ENCODE data around the gene CPED1.
"Not testable (repeated sequence)": the region's sequence is repeated elsewhere in the genome, so short reads cannot be mapped to it uniquely, and the experiment has no call there.

Gene CPED1

DNA sequence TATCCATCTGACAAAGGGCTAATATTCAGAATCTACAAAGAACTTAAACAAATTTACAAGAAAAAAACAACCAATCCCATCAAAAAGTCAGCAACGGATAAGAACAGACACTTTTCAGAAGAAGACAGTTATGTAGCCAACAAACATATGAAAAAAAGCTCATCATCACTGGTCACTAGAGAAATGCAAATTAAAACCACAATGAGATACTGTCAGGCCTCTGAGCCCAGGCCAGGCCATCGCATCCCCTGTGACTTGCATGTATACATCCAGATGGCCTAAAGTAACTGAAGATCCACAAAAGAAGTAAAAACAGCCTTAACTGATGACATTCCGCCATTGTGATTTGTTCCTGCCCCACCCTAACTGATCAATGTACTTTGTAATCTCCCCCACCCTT is 326.7 kb downstream of the CPED1 start:
- not testable (repeated sequence) for DNase-seq (ENCODE audit: low read depth in 2 of 2)

DNA sequence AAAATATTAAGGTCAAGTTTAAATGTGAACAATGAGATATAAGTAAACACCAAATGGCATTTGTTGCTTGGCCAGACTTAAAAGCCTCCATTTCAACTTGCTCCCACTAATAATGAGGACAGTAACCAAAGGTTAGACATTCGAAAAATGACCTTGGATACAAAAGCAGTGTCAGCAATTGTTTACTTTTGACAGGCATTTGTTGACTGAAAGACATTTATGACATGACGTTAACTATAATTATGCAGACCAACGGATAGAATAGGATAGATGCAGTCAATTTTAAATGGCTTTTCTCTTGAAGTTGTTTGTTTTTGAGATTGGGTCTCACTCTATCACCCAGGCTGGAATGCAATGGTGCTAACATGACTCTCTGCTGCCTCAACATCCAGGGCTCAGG is 333.9 kb downstream of the CPED1 start:
- no peak for DNase-seq (ENCODE audit: low read depth in 2 of 2)

DNA sequence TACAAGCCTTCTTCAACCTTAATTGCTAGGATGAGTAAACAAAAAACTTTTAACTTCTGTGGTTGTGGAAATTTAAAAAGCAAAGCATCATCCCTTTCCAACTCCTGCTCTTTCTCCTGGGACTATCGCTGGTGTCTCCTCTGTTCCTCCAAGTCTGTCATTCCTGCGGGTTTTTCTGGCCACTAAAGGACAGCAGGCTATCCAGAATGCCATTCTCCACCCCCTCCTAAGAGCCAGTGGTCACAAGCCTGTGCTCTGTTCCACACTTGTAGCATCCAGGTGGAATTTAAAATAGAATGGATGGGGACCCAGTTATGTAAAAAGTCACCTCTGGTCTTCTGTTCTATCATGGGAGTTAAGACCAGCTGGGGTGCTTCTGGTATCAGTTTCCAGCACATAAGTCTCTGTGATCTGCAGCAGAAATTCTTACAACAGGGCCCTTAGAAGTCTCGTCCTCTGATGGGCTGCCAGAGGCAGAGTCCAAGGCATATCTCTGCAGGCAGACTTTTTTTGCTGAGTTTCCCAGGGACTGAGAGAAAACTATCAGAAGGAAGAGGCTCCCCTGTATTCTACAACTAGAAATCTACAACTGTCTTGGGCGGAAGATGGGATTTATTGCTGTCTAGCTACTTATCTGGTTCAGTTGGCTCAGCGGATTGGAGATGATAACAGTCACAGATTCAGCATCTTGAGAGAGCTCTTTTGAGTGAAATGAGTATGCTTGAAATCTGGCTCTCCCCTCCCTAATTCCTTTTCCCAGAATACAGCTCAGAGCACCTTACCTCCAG is 335.2 kb downstream of the CPED1 start:
- no peak for DNase-seq (ENCODE audit: low read depth in 2 of 2)

DNA sequence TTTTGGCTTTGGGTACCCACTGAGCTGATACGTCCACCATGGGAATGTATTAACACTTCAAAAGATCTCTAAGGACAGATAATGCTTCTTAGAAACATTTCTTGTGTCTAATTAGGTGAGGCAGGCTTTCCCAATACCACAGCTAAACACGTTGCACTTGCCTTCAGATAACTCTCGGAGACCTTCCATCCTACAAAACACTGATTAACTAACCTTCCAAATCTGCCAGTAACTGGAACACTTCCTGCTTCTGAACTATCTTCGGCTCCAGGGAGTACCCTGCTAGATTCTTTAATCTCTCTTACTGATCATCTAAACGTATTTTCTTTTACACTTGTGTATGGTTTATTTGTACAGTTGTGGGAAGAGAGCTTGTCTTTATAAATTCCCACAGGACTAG is 339.2 kb downstream of the CPED1 start:
- no peak for DNase-seq (ENCODE audit: low read depth in 2 of 2)

DNA sequence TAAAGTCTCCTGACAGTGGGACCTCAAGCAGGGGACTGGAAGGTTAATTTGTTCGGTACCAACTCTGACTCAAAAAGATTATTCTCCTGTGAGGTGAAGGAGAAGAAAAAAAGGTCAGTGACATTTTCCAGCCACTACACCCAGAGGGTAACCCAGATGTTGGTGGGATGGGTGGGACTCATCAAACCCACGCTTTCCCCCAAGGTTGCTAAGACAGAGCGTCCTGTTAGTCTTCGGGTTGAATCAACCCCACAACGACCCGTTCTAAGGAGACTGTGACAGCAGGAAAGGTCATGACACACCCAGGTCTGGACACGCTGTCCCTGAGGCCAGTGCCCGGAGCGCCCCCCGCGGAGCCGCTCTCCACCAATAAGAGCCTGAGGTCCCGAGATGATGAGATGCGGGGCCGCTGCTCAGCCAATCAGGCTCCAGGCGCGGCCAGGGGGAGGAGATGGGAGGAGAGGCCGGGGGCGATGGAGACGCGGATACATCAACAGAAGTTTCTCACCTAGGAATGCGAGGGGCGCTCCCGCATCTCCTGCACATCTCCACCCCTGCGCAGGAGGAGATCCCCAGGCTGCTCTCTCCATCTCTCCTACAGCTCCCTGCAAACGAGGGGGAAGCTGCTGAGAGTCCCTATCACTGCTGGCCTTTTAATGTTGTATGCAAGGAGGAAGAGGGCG is 340.1 kb downstream of the CPED1 start, which contains the start of gene WNT16:
WNT16 (plus strand) TSS at position 493 of the 683 bp plus-strand sequence. CDS start 293 bp downstream, outside the sequence.
- DNase-seq (ENCODE audit: low read depth in 2 of 2), result no peak

DNA sequence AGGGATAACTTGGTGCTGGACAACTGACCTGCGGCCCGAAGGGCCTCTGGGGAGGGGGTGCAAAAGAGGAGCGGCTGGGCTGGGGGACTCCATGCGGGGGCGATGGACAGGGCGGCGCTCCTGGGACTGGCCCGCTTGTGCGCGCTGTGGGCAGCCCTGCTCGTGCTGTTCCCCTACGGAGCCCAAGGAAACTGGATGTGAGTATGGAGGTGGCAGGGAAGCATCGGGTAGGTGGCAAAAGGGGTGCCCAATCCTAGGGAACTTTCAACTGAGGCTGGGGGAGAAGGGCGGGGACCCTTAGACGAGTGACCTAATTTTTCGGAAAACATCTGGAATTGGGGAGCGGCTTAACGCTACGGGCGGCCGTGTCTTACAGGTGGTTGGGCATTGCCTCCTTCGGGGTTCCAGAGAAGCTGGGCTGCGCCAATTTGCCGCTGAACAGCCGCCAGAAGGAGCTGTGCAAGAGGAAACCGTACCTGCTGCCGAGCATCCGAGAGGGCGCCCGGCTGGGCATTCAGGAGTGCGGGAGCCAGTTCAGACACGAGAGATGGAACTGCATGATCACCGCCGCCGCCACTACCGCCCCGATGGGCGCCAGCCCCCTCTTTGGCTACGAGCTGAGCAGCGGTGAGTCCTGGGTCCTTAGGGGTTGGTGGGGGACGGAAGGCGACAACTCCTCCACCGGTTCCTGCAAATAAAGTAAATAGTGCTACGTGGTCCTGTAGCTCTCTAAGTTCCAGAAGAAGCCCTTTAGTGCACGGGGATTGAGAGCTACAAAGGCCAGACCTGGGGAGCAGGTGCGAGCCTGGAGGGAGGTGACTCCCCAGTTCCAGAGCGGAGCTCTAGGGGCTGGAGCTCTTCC is 340.9 kb downstream of the CPED1 start:
- no peak for DNase-seq (ENCODE audit: low read depth in 2 of 2)

DNA sequence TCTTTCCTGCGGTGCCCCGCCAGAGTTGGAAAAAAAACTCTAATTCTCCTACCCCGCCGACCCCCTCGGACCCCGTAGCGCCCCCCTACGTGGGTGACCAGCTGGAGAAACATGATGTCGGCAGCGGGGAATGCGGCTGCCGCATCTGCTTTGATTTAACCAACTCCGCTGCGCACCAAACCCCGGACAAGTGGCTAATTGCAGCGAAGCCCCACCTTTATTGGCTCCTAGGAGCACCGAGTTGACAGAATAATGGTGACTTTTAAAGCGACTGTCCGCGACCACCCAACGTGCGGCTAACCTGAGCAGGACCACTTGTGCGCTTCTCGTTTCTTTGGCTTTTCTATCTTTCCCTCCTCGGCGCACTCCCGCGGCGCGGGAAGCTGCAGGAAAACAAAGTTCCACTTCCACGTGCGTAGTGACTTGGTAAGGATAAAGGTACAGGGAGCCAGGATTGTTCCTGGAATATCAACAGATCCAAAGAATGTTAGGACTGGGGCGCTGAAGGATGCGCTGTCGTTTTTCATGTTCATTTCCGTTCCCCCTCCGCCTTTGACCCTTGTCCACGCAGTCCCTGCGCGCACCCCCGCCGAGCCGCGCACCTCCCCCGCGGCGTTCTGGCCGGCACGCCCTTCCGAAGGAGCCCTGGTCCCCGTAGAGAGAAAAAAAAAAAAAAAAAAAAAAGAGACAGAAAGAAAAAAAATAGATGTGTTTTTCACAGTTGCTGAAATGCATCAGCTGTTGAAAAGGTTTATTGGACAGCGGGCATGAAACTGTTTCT is 341.7 kb downstream of the CPED1 start:
- DNase-seq (ENCODE audit: low read depth in 2 of 2), result no peak

DNA sequence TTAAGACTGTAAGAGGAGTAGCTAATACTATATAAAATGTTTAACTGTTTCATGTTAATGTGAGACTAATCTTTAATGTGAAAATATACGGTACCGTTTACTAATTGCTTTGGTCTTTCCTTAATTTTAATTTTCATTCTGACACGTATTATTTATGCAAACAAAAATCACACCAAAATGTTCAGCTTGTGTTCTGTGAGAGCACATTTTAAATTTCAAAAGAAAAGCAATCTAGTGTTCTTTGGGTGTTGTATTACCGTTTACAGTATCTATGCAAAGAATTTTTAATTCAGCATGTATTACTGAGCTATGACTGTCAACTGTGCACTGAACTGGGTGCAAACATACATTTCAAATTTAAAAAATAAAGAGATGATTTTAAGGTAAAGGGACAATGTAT is 342.5 kb downstream of the CPED1 start:
- no peak for DNase-seq (ENCODE audit: low read depth in 2 of 2)

DNA sequence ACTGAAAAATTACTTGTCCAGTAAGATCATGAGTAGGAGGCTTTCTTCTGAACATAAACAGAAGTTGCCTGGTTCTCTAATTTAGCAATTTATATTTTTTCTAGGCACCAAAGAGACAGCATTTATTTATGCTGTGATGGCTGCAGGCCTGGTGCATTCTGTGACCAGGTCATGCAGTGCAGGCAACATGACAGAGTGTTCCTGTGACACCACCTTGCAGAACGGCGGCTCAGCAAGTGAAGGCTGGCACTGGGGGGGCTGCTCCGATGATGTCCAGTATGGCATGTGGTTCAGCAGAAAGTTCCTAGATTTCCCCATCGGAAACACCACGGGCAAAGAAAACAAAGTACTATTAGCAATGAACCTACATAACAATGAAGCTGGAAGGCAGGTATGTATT is 343.1 kb downstream of the CPED1 start:
- no peak for DNase-seq (ENCODE audit: low read depth in 2 of 2)

DNA sequence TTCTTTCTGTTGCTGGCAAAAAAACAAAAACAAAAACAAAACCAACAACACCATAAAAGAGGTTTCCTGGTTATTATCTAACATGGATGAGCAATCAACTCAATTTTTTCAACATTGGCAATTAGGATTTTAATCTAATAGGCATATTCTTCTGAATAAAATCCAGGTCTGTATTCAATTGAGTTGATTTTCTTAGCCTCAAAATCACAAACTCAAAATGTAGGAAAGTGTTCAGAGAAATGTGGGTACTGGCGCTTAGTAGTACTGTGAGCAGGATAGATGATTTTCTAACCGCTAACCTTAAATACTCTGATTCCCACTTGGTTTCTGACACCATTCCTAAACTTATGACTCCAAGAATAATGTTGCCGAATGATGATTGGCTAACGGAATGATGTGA is 345.9 kb downstream of the CPED1 start:
- no peak for DNase-seq (ENCODE audit: low read depth in 2 of 2)

DNA sequence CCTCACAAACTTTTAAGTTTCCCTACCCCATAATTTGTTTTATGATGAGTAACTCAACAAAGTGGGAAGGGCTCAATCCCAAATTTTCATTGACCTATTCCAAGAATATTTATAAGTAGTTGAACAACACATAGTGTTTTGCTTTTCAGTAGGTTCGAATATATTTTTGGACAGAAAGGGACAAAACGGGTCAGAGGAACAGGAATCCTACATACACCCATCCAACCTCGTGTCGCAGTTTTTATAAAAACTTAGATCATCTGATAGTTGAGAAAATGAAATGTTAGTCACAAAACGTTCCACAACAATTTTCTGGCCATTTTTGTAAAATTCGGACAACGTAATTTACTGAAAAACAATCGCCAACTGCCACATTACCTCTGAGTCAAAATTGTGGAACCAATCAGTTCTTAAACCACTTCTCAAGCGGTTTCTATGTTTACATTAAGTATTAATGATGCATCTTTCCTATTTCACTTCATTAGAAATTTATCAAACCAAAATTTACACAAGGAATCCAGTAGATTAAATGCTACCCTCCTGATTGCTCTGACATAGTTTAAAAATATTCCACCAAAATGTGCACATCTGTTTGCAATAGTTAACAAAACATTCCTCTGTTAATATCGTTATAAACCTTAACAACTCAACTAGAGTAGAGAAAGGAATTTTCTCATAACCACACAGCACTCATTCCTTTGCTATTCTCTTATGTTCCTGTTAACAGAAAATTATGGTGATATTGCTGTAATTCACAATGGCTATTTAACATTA is 346.6 kb downstream of the CPED1 start:
- no peak for DNase-seq (ENCODE audit: low read depth in 2 of 2)

DNA sequence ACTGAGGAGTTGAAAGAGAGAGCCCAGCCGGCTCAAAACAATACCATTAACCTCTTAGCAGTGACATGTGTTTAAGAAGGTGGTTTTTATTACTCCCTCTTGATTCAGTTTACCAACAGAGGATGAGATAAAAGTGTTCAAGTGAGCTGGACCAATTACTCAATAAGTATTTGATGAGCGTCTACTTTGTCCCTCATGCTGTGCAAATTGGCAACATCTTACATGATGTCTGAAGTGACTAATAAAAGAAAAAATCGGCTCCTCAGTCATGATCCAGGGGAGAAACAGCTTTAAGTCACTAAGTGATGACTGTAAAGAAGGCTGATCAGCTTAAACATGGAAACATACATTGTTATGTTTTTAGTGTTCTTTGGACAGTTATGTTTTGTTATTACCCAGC is 348.1 kb downstream of the CPED1 start:
- DNase-seq (ENCODE audit: low read depth in 2 of 2), result no peak

DNA sequence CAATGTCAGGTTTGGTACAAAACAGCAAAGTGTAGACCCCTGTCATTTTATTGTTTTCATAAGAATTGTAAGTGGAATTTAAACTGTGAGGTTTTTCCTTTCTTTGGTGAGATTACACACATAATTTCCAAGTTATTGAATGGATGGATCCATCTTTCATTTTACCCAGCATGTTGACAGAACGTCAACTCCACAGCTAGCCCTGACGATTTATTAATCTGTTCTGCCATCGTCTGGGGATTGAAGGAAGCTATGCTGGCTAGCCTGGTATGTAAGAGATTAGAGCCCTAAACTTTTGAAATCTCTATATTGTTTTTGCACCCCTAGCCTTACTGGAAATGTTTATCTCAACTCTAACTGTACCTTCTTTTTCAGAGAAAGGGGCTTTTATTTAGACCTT is 348.9 kb downstream of the CPED1 start:
- no peak for DNase-seq (ENCODE audit: low read depth in 2 of 2)

DNA sequence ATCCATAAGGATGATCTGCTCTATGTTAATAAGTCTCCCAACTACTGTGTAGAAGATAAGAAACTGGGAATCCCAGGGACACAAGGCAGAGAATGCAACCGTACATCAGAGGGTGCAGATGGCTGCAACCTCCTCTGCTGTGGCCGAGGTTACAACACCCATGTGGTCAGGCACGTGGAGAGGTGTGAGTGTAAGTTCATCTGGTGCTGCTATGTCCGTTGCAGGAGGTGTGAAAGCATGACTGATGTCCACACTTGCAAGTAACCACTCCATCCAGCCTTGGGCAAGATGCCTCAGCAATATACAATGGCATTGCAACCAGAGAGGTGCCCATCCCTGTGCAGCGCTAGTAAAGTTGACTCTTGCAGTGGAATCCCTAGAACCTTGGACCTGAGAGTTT is 350.6 kb downstream of the CPED1 start:
- DNase-seq (ENCODE audit: low read depth in 2 of 2), result no peak

DNA sequence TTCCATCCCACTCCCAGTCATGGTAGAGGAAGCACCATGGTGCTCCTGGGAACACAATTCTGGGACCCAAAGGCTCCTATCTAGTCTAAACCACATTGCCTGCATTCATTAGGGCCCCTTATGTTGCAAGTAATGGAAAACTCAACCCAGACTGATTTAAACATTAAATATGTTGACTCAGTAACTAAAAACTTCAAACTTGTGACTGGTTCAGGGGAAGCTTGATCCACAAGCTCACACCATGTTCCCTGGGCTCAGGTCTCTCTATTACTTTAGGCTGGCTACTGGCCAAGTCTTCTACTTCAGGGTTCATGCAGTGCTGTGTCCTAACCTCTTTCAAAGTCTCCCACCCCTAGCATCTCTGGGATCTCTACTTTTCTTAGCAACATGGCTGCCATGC is 353.4 kb downstream of the CPED1 start:
- DNase-seq (ENCODE audit: low read depth in 2 of 2), result no peak

DNA sequence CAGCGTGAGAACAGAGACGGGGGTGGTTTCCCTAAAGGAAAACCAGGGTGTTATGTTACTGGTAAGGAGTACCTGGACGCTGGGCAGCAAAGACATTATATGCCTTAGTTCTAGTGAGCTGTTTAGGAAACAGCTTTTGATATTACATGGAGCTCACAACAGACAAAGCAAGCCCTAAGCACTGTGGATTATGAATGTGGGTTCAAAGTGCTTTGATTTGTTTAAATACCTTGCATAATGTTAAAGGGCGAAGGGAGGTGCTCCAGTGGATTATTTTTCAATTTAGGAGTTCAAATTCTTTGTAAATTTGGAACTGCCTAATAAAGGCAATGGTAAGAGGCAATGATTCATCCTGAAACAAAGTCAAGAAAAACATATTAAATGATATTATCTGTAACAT is 354.1 kb downstream of the CPED1 start:
- no peak for DNase-seq (ENCODE audit: low read depth in 2 of 2)

DNA sequence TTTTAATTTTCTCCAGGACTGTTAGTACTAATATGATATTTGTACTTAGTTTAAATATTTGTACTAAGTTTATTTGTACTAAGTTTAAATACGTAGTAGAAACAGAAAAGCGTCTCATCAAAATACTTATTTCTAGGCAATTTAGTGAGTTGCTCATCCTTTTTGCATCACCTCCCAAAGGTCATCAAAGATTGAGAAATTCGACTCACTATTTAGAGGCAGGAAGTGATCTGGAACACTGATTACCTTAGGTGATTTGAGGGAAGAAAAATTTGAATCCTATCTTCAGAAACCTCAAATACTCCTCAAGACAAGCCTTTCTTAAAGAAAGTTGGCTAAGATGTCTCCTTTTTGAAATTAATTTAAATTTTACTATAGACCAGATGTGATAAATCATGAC is 354.8 kb downstream of the CPED1 start:
- DNase-seq (ENCODE audit: low read depth in 2 of 2), result no peak

DNA sequence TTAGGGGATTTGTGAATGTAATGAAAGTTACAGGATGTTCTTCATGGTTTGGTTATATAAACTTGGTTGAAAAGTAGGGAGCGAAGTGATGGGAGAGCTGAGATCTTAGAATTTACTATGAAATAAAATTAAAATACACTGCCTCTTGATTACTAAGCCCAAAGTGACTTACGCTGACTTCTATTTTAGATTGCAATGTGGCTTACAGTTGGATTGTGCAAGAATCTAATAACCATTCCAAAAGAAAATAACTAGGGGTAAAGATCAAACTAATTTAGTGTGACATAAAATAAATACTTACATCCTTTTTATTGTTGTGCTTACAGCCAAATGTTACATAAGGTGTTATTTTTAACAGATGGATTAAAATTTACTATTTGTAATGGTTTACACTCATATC is 355.6 kb downstream of the CPED1 start:
- no peak for DNase-seq (ENCODE audit: low read depth in 2 of 2)

DNA sequence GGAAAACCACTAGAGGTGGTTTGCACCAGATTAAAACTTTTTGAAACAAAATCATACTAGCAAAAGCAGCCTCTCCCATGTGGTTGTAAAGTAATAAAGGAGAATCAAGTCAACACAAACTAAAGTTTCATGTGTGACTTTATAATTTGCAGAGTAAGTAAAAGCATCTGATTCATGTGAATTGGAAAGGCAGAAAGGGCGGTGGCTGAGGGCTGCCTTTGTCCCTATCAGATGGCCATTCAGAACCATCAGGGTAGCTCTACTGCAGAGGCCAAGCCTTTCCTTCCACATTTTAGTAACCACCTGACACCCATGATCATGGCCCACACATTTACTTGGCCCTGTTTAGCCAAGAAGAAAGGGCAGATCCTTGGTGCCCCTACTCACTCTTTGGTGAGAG is 356.0 kb downstream of the CPED1 start:
- no peak for DNase-seq (ENCODE audit: low read depth in 2 of 2)

Measured in stimulated activated CD4-positive, alpha-beta T cell treated with anti-CD3 and anti-CD28 coated beads, Interleukin-1b, Interleukin-23, amount 100 ng/mL, for 1 hour (primary cell).